Left kidney (tissue), 8 donors: ENCODE measurements around the gene OR4C16. TPM values are rescaled to one million over a fixed set of nuclear protein-coding genes. Genes with fewer than 3 reads are reported as not detected.

Experiments
- DNase-seq: peaks from one replicate; pipeline ENCODE4 v3.0.0-alpha.2; 2013
- long read RNA-seq, 8 donors: transcript quantifications; one replicate each; lab custom pipeline, GENCODE V29; 2026
- polyA plus RNA-seq: library from polyadenylated mRNA; unstranded; fragments of 120-200 nt; gene quantifications from one replicate; pipeline ENCODE4 v1.2.1, GENCODE V29; 2013; ENCODE audit not compliant: insufficient read length

OR4C16 gene
- not detected for polyA plus RNA-seq
- long read RNA-seq, donor 1, result 0 reads
- long read RNA-seq, donor 2, result 0 reads
- long read RNA-seq, donor 3, result 0 reads
- long read RNA-seq, donor 4, result 0 reads
- long read RNA-seq, donor 5, result 0 reads
- long read RNA-seq, donor 6, result 0 reads
- long read RNA-seq, donor 7, result 0 reads
- long read RNA-seq, donor 8, result 0 reads

GRCh38 chr11:55571828-55572227, at the start of gene OR4C16:
OR4C16 (plus strand) TSS chr11:55572128; CDS start chr11:55572128, 0 bp downstream.
- DNase-seq, result no peak

GRCh38 chr11:55554169-55554568, 17.8 kb upstream of the OR4C16 start, which contains the start of gene OR4C15:
OR4C15 (plus strand) TSS chr11:55554469; CDS start chr11:55554469, 0 bp downstream.
- no peak for DNase-seq

- DNase-seq, result no peak
Observed at GRCh38 chr11:55572548-55572947, 620 bp downstream of the OR4C16 start.

- DNase-seq, result no peak
Observed at GRCh38 chr11:55607545-55607944, 35.6 kb downstream of the OR4C16 start, which contains the start of gene OR4C11. OR4C11 (minus strand) TSS chr11:55607645; CDS start chr11:55604373, 3,272 bp downstream.

Other genes with a start within 250 kb of the OR4C16 start
- gene OR4A16, start 228.9 kb upstream of the OR4C16 start, polyA plus RNA-seq, result not detected
- gene OR4A15, start 204.2 kb upstream of the OR4C16 start, polyA plus RNA-seq, result not detected
- gene OR4C15, start 17.7 kb upstream of the OR4C16 start, polyA plus RNA-seq, result not detected
- gene OR4C11, start 35.5 kb downstream of the OR4C16 start, polyA plus RNA-seq, result not detected
- 0.07 TPM for gene OR4P4, start 63.0 kb downstream of the OR4C16 start, polyA plus RNA-seq
- gene OR4S2, start 76.2 kb downstream of the OR4C16 start, polyA plus RNA-seq, result not detected
- gene OR4C6, start 90.1 kb downstream of the OR4C16 start, polyA plus RNA-seq, result not detected
- gene OR5D13, start 201.3 kb downstream of the OR4C16 start, polyA plus RNA-seq, result not detected
- gene OR5D14, start 223.4 kb downstream of the OR4C16 start, polyA plus RNA-seq, result not detected
- not detected for gene OR5L1, start 239.2 kb downstream of the OR4C16 start, polyA plus RNA-seq
- gene OR5D18, start 247.5 kb downstream of the OR4C16 start, polyA plus RNA-seq, result not detected